SKM-1 treated with dmso at 0.1 percent for 144 hours (cell line): ENCODE results near the gene DDX1.

Source experiments
- DNase-seq: peaks from one replicate; lab custom pipeline; 2025; ENCODE audit not compliant: unreplicated experiment; lab: John Stamatoyannopoulos, UW

The DDX1 gene

GRCh38 chr2:15642815-15643500 is 51.3 kb downstream of the DDX1 start:
- DNase-seq, result no peak

- no peak for DNase-seq
Measured at GRCh38 chr2:15643791-15644585, 52.3 kb downstream of the DDX1 start.

DNA sequence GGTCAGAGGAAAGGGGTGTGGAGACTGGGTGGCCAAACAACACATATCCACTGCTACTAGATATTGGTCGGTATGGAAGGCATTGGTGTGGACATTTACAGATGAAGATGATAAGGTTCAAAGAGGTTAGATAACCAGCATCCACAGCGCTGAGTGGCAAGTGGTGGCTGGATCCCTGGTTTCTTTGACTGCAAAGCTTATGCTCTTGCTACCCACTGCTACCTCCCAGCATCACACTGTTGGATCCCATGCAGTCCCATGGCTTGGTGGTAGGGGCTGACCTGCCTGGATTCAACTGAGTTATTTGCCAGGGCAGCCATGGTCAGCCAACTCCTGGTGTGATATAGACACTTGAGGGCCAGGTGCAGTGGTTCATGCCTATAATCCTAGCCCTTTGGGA is 53.6 kb downstream of the DDX1 start:
- no peak for DNase-seq

DNA sequence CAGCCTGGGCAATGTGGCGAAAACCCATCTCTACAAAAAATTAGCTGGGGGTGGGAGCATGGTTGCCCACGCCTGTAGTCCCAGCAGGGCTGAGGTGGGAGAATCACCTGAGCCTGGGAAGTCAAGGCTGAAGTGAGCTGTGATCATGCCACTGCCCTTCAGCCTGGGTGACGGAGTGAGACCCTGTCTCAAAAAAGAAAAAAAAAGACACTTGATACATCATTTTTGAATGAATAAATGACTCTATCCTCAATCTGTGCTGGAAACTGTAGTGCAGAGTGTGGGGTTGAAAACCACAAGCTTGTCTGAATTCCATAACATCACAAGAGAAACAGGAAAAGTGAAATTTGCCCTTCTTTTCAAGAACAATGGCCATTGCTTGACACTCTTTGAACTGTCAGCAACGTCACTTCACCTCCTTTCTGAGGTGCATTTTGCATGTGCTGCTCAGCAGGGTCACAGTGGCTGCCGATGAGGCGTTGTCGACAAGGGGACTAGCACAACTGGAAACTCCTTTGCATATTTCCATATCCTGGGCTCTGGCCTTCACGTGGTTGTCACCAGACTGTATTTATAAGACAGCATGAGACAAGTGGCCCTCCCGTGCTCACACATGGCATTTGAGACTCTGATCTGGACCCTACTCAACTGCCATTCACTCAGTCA is 54.2 kb downstream of the DDX1 start:
- no peak for DNase-seq

GRCh38 chr2:15646661-15647060 is 55.0 kb downstream of the DDX1 start:
- DNase-seq, result no peak

- DNase-seq, result no peak
Measured at GRCh38 chr2:15647622-15648590, 56.2 kb downstream of the DDX1 start.

DNA sequence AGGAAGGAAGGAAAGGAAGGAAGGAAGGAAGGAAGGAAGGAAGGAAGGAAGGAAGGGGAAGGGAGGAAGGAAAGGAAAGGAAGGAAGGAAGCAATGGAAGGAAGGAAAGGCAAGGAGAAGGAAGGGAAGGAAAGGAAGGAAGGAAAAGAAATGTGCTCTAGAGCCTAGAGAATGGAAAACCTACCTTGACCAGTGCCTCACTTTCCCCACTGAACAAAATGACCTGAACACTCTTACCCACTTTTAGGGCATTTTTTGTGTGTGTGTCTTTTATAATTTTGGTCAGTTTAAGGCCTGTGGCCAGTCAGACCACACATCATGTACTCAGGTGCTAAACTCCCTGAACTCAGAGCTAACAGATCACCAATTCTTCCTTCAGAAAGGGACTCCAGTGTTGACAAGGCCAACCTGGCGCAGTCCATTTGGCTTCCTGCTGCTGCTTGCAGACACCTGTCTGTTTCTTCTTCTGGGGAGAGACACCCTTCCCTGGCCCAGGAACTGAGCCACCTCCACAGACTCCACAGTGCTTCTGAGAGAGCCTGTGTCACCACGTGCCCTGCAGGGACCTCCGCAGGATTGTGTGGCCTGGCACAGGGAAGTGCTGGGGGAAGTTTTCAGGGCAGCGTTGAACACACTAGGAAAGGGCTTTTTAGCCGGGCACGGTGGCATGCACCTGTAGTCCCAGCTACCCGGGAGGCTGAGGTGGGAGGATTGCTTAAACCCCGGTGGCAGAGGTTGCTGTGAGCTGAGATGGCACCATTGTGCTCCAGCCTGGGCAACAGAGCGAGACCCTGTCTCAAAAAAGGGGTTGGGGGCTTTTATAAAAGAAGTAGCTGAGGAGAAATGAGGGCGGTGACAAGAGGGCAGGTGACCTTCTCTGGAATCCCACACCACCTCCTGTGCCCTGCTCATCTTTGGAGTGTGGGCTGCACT is 57.2 kb downstream of the DDX1 start:
- no peak for DNase-seq

GRCh38 chr2:15649561-15650255 is 58.0 kb downstream of the DDX1 start:
- DNase-seq, result no peak

DNA sequence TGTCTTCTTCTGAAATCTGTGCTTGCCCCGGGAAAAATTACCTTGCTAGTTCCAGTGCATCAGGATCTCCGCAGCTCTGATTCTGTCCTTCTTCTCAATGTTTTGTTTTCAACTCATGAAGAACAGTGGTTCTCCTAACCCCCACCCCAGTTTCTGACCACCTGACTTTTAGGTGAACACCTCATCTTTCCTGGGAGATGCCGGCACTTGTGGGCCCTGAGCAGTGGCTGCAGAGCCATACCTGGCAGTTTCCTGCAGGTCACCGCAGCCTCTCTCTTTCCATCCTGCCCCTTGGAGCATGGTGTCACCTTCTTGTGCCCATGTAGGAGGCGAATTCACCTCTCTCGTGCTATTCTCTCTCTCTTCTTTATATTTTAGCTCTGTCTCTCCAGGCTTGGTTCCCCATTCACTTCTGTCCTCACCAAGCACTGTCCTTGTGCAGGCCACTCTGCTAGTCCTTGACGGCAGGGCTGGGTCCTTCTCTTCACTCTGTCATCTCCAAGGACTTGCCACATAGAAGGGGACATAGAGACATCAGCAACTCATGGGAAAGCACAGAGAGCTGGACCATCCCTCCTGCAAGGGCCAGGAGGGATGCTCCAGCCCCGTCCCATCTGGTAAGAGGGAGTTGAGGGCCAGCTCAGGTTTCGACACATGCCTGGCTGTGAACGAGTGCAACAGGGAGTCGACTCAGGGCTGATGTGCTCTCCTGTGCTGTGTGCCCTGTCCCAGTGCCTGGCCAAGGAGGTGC is 59.1 kb downstream of the DDX1 start:
- DNase-seq, result no peak

GRCh38 chr2:15651367-15651727 is 59.7 kb downstream of the DDX1 start:
- DNase-seq, result no peak

GRCh38 chr2:15652252-15652651 is 60.6 kb downstream of the DDX1 start:
- no peak for DNase-seq

DNA sequence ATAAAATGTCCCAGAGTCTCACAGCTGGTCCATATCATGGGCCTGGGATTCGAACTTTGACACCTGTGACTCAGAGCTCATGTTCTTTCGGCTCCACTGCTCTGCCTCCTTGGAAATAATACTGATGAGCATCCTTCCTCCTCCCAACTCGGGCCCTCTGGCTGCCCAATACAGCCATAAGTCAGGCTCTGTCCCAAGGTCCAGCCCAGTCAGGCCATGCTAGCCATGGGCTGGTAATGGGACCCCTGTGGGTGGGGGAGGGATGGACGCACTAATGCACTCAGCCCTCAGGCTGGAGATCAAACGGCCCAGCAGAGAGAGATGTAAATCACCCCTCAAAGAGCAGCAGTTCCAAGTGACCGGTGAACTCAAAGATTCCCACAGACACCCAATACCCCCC is 61.1 kb downstream of the DDX1 start:
- no peak for DNase-seq

DNA sequence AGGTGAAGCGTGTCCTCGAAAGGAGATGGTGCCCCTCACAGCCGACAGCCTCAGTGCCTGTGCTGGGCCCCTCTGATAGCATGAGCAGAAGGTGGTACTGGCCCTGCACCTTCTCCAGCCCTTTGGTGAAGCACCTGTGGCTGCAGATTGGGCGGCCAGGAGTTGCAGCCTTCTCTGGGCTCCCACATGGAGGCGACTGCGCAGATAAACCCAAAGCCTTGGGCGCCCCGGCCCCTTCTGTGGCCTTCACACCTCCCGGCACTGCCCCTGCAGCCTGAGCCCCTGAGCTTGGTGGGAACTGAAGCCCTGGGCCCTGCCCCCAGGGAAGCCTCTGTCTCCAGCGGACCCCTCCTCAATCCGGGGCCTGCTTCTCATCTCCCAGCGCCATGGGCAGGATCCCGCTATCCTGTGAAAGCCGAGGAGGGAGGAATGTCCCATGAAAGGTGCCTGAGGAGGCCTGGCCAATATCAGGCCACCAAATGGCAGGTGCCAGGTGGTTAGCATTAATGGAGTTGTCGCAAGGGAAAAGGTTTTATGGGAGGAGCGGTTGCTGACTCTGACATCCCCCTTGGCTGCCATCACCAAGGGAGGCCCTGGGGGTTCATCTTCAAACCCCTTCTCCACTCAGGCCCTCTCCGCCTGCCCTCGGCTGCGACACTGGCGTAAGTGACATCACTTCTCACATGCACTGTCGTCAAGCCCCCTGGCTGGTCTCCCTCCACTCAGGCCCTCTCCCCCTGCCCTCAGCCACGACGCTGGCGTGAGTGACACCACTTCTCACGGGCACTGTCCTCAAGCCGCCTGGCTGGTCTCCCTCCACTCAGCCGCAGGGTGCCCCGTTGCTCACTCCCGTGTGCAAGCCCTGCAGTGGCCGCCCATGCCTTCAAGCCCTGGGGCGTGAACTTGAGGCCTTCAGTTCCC is 62.4 kb downstream of the DDX1 start:
- no peak for DNase-seq

- DNase-seq, result no peak
Measured at GRCh38 chr2:15654727-15655073, 63.0 kb downstream of the DDX1 start.

DNA sequence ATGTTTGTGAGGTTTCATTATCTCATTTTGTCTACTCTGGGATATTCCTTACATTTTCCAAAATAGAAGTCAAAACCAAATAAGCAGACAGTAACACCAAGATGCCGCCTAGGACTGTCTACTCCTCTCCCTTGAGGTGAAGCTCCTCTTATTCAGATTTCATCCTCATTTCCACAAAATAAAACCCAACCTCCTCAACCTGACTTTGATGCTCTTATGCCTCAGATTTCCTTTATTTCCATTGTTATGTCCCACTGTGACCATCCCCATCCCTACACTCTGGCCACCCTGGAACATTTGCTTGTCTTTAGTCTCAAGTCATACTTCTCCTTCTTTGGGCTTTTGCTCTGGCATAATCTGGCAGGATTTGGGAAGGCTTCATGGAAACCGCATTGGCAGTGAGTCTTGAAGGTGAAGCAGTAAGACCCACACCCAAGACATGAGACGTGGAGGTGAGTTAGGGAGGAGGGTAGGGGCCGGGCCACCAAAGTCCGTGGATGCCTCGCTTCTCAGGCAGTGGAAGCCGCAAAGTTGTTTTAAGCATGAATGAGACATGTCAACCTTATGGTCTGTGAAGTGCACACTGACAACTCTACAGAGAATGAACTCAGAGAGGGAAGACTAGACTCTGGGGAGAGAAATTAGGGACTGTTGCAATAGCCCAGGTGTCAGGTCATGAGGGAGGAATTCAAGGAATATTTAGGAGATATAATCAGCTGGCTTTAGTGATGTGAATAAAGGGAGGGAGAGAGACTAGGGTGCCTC is 63.6 kb downstream of the DDX1 start:
- DNase-seq, result no peak

GRCh38 chr2:15656090-15656489 is 64.4 kb downstream of the DDX1 start:
- no peak for DNase-seq

- no peak for DNase-seq
Measured at GRCh38 chr2:15657759-15658158, 66.1 kb downstream of the DDX1 start.
